ENCODE data around the gene SAP130.

SAP130 gene

DNA sequence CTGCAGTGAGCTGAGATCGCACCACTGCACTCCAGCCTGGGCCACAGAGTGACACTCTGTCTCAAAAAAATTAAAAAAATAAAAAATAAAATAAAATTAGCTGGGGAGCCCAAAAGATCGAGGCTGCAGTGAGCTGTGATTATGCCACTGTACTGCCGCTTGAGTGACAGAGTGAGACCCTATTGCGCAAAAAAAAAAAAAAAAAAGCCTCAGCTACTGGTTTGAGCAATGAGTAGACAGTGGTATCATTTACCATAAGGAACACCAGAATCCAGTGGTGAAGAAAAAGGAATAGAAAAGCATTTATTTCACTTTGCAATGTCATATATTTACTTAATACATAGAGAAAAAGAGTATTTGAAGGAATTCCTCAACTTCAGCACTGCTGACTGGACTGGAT is 3.0 kb downstream of the SAP130 start:
- DNase-seq: no peak

DNA sequence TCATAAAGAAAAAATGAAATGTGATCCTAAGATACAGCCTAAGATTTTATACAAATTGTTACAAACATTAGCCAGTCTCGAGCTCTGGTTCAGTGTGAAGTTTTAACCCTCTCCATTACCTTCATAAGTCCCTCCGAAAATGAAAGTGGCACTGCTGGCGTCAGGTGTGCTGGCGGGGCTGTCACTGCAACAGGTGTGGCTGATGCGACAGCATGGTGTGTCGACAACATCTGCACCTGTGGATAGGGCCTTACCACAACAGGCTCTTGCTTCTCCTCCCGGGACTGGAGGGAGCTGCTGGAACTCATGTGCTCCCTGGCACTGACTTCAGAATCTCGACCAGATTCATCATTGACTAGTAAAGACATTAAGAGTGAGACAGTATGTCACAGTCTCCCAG is 10.3 kb downstream of the SAP130 start:
- no peak for DNase-seq

DNA sequence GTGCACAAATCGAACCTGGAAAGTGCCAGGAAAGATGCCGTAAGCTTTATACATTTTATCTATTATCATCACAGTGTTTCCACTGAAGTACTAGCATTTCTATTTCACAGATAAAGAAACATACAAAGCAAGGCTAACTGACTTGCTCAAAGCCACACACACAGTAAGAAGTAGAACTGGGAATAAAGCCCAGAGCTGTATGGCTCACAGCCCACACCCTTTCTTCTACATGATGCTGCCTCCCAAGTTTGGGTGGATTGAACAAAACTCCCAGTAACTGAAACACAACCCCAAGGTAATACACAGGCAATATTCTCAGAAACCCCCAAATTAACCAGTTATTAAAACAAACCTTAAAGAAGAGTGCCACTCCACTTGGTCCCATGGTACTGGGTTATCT is 11.2 kb downstream of the SAP130 start:
- DNase-seq: no peak

DNA sequence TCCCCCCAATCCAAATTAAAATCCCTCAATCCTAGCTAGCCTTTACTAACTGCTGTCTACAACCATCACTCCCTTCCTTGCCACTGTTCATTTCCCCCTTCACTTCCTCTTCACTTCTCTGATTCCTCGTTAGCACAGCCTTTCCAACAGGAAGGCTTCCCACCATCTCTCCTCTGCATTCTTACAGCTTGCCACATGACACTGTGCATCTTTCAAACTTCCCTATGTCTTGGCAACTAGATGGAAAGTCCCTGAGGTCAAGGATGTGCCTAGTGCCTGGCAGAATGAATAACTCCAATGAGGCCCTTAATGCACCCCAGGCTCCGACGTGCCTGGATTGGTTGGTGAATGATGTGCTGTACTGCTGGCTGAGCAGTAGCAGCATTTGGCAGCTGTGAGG is 15.2 kb downstream of the SAP130 start:
- no peak for DNase-seq

- DNase-seq: no peak
Measured at GRCh38 chr2:128008074-128008672, 19.7 kb downstream of the SAP130 start.

DNA sequence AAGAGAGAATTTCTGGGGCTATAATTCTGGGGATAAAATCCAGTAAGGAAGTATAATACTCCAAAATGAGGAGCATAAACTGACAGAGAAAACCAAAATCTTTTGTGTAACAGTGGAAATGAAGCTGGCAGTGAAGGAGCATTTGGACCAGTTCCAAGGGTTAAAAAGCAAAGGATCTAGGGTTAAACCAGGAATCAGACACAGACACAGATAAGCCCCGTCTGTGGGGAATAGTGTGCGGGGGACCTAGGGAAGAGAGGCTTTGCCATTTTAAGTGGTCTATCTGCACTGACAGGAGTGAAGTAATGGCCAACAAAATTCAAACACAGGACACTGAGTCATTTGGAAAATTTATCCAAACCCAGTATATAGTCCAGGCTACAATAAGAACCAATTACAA is 23.4 kb downstream of the SAP130 start:
- no peak for DNase-seq

- DNase-seq: no peak
Measured at GRCh38 chr2:128003463-128003862, 24.4 kb downstream of the SAP130 start.

DNA sequence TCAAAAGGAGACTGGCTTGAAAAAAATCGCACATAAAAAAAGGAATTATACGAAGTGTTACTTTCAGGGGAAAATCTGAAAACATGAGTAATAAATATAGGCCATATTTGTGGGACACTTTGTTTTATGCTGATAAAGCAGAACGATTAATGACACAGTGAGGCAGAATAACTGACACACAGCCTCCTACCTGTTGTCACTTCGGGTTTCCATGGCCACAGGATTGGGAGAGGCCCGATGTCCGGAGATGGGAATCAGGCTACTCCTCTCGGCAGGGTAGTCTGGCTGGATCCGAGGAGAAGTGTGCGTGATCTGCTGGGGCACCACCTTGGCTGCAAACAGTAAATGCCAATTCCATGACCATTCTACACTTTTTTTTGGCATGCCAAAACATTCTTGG is 31.7 kb downstream of the SAP130 start:
- DNase-seq: no peak

DNA sequence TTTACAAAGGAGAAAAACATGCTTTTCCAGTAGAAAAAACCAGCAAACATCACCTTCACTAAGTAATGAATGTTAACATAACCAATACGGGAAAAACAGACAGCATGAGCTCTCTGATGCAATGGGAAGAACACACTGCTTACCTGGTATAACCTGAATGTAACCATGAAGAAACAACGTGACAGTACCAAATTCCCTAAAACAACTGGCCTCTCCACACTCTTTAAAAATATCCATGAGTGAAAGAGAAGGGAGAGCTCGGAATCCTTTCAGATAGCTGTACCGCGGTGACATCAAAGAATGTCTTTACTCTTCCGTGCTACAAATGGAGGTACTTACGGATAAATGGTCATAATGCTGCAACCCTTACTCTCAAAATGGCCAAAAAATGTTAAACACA is 32.1 kb downstream of the SAP130 start:
- DNase-seq: no peak

DNA sequence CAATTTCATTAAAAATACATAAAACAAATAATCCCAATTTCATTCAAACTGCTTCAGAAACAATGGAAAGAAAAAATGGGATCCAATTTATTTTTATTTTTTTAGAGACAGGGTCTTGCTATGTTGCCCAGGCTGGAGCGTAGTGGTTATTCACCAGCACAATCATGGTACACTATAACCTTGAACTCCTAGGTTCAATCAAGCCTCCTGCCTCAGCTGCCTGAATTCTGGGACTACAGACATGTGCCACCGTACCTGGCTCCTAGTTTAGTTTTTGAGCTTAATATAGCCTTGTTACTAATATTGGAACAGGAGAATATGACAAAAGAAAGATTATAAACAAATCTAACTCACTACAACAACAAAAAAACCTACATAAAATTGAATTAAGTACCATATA is 34.2 kb downstream of the SAP130 start:
- DNase-seq: no peak

DNA sequence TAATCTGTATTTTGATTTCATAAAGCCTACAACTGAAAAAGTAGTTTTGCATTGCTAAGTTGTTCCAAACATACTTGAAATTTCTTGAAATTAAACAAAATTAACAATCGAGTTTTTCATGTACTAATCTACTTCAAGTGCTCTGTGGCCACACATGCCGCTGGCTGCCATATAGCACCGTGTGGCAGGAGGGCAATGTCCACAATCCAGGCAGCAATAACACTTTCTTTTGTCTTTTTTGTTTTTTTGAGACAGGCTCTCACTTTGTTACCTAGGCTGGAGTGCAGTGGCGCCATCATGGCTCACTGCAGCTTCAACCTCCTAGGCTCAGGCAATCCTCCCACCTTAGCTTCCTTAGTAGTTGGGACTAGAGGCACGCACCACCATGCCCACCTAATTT is 36.1 kb downstream of the SAP130 start:
- DNase-seq: no peak

DNA sequence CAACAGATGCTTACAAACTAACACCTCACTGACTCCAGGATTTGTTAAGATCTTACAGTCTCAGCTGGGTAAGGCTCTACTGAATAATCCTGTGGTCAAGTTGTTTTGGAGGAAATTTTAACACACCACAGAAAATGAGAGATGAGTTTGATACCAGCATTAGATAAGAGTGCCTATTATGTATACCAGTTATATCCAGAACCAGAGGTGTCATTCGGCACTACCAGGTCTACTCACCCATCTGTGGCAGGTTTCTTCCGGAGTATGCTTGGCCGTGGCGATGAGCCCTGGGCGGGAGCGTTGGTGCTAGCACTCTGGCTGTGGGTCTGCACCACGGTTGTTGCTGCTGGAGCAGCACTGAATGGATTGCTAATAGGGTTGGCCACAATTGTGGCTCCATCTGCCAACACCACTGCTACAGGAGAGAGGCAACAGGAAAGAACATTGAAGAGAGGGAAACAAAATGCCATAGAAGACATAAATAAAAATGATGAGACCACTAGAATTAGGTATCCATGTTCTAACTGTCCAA is 41.2 kb downstream of the SAP130 start:
- DNase-seq: no peak

DNA sequence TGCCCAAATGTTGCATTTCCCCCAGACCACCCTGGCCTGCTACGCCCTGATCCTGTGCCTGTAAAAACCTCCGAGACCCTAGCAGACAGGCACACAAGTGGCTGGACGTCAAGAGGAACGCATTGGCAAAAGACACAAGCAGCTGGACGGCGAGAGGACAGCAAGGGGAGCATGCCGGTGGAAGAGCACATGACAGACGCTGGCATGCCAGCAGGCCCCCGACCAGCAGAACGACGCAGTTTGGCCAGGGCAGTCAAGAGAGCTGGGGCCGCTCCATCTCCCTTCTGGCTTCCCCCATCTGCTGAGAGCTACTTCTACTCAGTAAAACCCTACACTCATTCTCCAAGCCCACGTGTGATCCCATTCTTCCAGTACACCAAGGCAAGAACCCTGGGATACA is 42.1 kb downstream of the SAP130 start:
- DNase-seq: no peak

DNA sequence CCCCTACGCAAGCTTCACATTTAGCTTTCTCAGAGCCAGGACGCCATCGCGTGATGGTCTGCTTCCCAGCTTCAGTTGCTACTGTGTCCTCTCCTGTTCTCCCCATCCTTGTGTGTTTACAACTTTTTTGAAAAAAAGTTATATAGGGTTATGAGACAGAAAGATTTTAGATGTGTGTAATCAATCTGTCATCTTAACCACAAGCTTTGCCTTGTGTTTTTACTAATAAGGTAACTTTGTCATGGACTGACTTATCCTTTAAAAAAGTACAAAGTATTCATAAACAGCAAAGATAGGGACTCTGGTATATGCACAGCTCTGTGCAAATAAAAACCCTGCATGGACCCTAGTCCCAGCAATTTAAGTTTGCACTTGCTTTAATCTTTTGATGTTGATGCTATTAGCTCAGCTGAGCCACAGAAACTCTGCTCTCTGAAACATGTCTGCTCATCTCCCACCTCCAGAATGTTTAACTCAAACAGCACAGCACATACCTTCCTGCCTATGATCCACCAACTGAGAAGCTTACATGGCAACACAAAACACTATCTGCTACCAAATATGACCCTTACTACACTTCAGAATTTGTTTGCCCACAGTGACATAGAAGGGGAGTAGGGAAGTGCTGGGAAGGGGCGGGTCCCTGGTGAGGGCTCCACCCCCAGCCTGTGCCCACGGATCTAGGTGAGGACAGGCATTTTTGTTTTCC is 42.7 kb downstream of the SAP130 start:
- no peak for DNase-seq

GRCh38 chr2:127984551-127984950 is 43.3 kb downstream of the SAP130 start:
- DNase-seq: no peak

DNA sequence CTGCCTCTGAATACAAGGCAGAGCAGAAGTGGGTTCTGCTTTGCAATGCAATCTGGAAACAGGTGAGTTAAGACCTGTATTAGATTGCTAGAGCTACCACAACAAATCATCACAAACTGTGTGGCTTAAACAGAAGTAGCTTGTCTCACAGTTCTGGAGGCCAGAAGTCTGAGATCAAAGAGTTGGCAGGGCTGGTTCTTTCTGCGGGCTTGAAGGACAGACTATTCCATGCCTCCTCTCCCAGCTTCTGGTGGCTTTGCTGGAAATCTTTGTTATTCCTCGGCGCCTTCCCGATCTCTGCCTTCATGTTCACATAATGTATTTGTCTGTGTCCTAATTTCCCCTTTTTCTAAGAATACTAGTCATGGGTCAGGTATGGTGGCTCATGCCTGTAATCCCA is 58.4 kb downstream of the SAP130 start:
- DNase-seq: no peak

- no peak for DNase-seq
Measured at GRCh38 chr2:127968610-127969339, 59.1 kb downstream of the SAP130 start.

GRCh38 chr2:127961729-127962128 is 66.1 kb downstream of the SAP130 start:
- no peak for DNase-seq

GRCh38 chr2:127957240-127957639 is 70.6 kb downstream of the SAP130 start:
- DNase-seq: no peak

DNA sequence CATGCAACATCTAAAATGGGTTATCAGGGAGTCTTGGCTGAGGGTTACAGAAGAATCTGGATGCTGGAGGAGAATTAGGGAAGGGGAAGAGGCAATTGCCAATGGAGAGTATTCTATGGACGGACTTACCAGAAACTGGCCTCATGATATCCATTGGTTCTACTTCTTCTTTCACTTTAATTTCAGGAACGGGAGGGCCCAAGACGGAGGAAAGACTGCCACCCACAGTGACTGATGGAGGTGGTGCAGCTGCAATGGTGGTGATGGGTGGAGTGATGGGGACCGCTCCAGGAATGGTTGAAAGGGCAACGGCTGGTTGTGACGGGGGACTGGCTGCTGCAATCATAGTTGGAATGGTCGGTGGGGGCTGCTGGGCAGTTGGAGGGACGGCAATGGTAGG is 73.0 kb downstream of the SAP130 start:
- no peak for DNase-seq

GRCh38 chr2:127953849-127954248 is 74.0 kb downstream of the SAP130 start:
- DNase-seq: no peak

DNA sequence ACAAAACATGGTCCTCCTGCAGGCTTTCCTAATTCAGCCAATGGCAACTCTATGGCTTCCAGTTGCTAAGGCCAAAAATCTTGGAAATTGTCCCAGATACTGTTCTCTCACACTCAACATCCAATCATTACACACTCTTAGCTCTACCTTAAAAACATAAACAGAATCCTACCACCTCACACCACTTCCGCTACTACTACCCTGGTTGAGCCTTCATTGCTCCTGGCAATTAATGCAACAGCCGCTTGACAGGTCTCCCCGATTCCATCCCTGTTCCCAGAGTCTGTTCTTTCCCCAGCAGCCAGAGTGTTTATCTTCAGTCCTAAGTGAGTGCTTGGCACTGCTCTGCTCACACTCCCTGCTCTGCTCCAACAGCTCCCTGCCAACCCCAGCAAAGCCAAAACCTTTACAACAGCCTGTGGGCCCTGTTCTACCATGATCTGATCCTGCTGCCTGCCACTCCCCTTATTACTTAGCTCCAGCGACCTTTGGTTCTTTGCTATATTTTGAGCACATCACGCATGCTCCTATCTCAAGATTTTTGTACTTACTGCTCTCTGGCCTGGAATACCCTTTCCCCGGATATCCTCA is 74.6 kb downstream of the SAP130 start:
- no peak for DNase-seq

DNA sequence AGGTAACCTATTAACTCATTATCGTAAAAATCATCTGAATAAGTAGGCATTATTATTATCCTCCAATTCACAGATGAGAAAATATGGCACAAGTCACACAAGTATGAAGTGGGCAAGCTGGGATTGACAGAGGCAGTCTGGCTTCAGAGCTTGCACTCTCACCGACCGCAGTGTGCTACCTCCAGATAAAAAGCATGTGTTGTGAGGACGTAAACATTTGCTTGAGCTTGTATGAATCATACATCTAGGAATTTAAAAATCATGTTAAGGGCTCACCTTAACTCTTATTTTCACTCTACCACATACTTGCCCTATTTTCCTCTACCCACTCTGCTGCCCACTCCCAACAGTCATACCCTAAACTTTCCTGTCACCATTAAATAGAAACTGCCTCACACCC is 76.8 kb downstream of the SAP130 start:
- DNase-seq: no peak

DNA sequence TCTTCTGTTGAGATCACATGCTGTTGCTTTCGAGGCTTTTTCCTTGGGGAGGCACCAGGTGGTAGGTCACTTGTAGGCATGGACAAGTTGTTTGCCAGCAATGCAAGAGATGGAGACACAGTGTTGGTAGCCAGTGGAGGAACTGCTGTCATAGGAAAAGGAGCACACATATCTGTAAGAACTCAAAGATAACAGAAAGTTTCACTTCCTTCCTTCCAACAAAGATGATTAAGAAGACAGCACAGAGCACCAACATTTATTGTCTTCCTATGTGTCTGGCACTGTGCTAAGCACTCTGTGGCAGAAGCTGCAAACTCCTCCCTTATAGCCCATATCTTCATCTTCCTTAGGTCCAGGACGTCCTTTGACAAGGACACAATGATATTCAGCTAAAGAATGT is 77.6 kb downstream of the SAP130 start:
- no peak for DNase-seq

All from NCI-H1436 (cell line).